Kidney epithelial cell (primary cell): ENCODE measurements around the gene GAS2L2. TPM values are rescaled to one million over a fixed set of nuclear protein-coding genes. Genes with fewer than 3 reads are reported as not detected.
"Not testable (repeated sequence)": the region's sequence is repeated elsewhere in the genome, so short reads cannot be mapped to it uniquely, and the experiment has no call there.

Experiments used
- DNase-seq: peaks from one replicate; pipeline ENCODE4 v3.0.0-alpha.2; 2010; ENCODE audit warnings: low read depth
- H3K27me3 ChIP-seq: 2 replicates; pipeline ENCODE4 v1.6.0; 2011; ENCODE audit warnings: low read length; ENCODE audit not compliant: control insufficient read depth, insufficient read depth
- H3K36me3 ChIP-seq: 2 replicates; pipeline ENCODE4 v1.5.1; 2011; ENCODE audit warnings: low read length; ENCODE audit not compliant: control insufficient read depth, insufficient read depth
- H3K4me3 ChIP-seq: 2 replicates; pipeline ENCODE4 v1.5.1; 2011; ENCODE audit warnings: low read depth, mild to moderate bottlenecking, control low read depth, low read length
- total RNA-seq: library from RNA; depleted of rRNA; stranded (reverse); fragments of >200 nt; gene quantifications from 2 replicates; pipeline ENCODE4 v1.2.3, GENCODE V29; 2015
- TF ChIP-seq, protein P1 (sequence below): IDR thresholded peaks from 2 replicates; pipeline ENCODE4 v1.5.1; 2011; ENCODE audit warnings: mild to moderate bottlenecking, moderate library complexity, low read length, control low read depth, inconsistent platforms; ENCODE audit not compliant: insufficient read depth, poor library complexity, severe bottlenecking

Gene GAS2L2
- total RNA-seq, 1 donor from 2014 or later: not detected

DNA sequence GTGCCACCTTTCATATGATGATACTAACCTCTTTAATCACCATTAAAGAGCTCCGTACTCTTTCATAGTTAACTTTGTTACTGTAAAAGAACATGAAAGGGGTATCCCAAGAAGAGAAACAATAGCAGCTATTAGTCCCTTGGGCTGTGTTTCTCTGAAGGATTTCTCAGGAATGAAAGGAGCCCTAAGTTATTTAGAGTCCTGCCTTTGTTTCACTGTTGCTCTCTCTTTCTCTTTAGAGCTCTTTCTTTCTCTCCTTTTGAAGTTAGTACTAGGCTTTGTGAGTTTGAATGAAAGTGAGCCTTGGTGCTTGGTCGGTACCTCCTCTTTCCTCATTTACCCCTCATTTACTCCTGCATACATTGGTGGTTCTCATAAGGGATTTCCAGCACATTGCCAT is 42.1 kb downstream of the GAS2L2 start:
- DNase-seq: no peak
- Histone ChIP-seq H3K27me3 (no peaks in the 10 kb centered on the region), H3K4me3 (no peak overlapping the region), H3K36me3 (no peaks in the 10 kb centered on the region)
- TF ChIP-seq, protein P1, sequence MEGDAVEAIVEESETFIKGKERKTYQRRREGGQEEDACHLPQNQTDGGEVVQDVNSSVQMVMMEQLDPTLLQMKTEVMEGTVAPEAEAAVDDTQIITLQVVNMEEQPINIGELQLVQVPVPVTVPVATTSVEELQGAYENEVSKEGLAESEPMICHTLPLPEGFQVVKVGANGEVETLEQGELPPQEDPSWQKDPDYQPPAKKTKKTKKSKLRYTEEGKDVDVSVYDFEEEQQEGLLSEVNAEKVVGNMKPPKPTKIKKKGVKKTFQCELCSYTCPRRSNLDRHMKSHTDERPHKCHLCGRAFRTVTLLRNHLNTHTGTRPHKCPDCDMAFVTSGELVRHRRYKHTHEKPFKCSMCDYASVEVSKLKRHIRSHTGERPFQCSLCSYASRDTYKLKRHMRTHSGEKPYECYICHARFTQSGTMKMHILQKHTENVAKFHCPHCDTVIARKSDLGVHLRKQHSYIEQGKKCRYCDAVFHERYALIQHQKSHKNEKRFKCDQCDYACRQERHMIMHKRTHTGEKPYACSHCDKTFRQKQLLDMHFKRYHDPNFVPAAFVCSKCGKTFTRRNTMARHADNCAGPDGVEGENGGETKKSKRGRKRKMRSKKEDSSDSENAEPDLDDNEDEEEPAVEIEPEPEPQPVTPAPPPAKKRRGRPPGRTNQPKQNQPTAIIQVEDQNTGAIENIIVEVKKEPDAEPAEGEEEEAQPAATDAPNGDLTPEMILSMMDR: no peak

- TF ChIP-seq, protein P1: no peak
- Histone ChIP-seq H3K36me3 (no peaks in the 10 kb centered on the region), H3K27me3 (no peaks in the 10 kb centered on the region), H3K4me3 (no peak overlapping the region)
- no peak for DNase-seq
Measured at GRCh38 chr17:35709874-35710273, 43.2 kb downstream of the GAS2L2 start.

DNA sequence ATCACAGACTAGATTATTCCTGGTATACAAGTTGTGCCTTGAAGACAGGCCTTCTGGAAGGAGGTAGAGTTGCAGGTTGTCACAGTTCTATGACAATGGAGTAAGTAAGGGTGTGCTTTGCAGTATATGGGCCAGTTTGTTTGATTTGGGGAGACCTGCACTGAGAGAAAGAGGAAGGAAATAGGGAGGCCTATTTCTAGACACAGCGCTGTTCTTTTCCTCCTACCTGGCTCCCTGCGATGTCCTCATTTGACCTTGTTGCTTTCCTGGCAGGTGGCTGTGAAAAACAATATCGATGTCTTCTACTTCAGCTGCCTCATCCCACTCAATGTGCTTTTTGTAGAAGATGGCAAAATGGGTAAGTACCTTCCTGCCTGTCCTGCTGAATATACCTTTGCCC is 44.1 kb downstream of the GAS2L2 start:
- Histone ChIP-seq H3K36me3 (no peaks in the 10 kb centered on the region), H3K4me3 (no peak overlapping the region), H3K27me3 (no peaks in the 10 kb centered on the region)
- TF ChIP-seq, protein P1: no peak
- DNase-seq: no peak

DNA sequence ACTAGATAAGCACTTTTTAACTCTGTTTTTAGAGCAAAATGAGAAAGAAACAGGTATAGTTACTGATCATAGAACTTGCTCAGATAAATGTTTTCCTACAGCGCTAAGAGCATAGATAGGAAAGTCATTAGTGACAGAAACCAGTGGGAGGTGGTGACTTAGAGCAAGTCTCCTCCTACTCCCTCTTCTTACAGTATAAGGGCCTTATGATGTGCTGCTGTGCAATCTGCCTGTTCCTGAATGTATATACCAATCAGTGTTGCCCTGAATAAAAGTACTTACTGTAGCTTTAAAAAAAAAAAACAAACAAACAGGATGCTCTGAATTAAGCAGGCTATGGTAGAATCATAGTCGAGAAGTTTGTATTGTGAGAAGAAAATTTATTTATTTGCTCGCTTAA is 44.9 kb downstream of the GAS2L2 start:
- TF ChIP-seq, protein P1: no peak
- Histone ChIP-seq H3K4me3 (no peak overlapping the region), H3K36me3 (no peaks in the 10 kb centered on the region), H3K27me3 (no peaks in the 10 kb centered on the region)
- no peak for DNase-seq

GRCh38 chr17:35705705-35706104 is 47.3 kb downstream of the GAS2L2 start:
- DNase-seq: no peak
- TF ChIP-seq, protein P1: no peak
- no peaks in the 10 kb centered on the region for H3K27me3 ChIP-seq
- no peaks in the 10 kb centered on the region for H3K36me3 ChIP-seq
- H3K4me3 ChIP-seq: no peak overlapping the region

GRCh38 chr17:35705230-35705629 is 47.8 kb downstream of the GAS2L2 start:
- no peaks in the 10 kb centered on the region for H3K27me3 ChIP-seq
- TF ChIP-seq, protein P1: no peak
- DNase-seq: no peak
- no peaks in the 10 kb centered on the region for H3K36me3 ChIP-seq
- H3K4me3 ChIP-seq: no peak overlapping the region

DNA sequence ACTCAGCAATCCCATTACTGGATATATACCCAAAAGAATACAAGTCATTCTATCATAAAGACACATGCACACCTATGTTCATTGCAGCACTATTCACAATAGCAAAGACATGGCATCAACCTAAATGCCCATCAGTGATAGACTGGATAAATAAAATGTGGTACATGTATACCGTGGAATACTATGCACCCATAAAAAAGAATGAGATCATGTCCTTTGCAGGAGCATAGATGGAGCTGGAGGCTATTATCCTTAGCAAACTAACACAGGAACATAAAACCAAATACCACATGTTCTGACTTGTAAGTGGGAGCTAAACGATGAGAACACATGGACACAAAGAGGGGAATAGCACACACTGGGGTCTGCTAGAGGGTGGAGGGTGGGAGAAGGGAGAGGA is 49.7 kb downstream of the GAS2L2 start:
- not testable (repeated sequence) for H3K36me3 ChIP-seq, H3K27me3 ChIP-seq, DNase-seq, H3K4me3 ChIP-seq
